Measurements from ENCODE around the gene HNRNPA3. TPM values are rescaled to one million over a fixed set of nuclear protein-coding genes. Genes with fewer than 3 reads are reported as not detected.
"Not testable (repeated sequence)": the region's sequence is repeated elsewhere in the genome, so short reads cannot be mapped to it uniquely, and the experiment has no call there.

HNRNPA3 gene
- total RNA-seq, 1 donor from 2014 or later: 184 TPM

GRCh38 chr2:177195194-177195593, 17.4 kb upstream of the HNRNPA3 start:
- no peak overlapping the region for H3K9ac ChIP-seq (ENCODE audit: low read length)
- no peak for TF ChIP-seq CTCF (IDR thresholded peaks at IDR 0.05; ENCODE audit: insufficient read depth, low read depth, low read length)
- TF ChIP-seq EZH2 (IDR thresholded peaks at IDR 0.05; ENCODE audit: insufficient read depth, low read length): no peak
- no peak for FAIRE-seq
- no peaks in the 10 kb centered on the region for H3K36me3 ChIP-seq (ENCODE audit: insufficient read depth, low read length)
- H3K27me3 ChIP-seq (ENCODE audit: insufficient read depth, low read length): no peaks in the 10 kb centered on the region
- no peak overlapping the region for H3K27ac ChIP-seq (ENCODE audit: low read depth, low read length)
- no peaks in the 10 kb centered on the region for H3K9me3 ChIP-seq (ENCODE audit: insufficient read depth, low read depth, low read length)
- no peak overlapping the region for H2AFZ ChIP-seq (ENCODE audit: low read depth, low read length)
- H3K4me1 Mint-ChIP-seq (ENCODE audit: low read depth, unreplicated experiment): no peaks in the 10 kb centered on the region
- no peaks in the 10 kb centered on the region for H3K36me3 Mint-ChIP-seq (ENCODE audit: low read depth, unreplicated experiment)
- H3K9me3 Mint-ChIP-seq (ENCODE audit: unreplicated experiment): no peaks in the 10 kb centered on the region
- H3K4me1 ChIP-seq (ENCODE audit: insufficient read depth, low read length): no peaks in the 10 kb centered on the region
- no peaks in the 10 kb centered on the region for H3K27me3 Mint-ChIP-seq (ENCODE audit: low read depth, unreplicated experiment)
- H3K79me2 ChIP-seq (ENCODE audit: insufficient read depth, low read length): no peaks in the 10 kb centered on the region
- no peak for DNase-seq (ENCODE audit: low read depth)
- H4K20me1 ChIP-seq (ENCODE audit: insufficient read depth, low read length): no peaks in the 10 kb centered on the region
- H3K4me3 ChIP-seq (ENCODE audit: insufficient read depth, low read depth, low read length): no peak overlapping the region
- no peak overlapping the region for H3K27ac Mint-ChIP-seq (ENCODE audit: unreplicated experiment)
- no peak overlapping the region for H3K4me3 Mint-ChIP-seq (ENCODE audit: unreplicated experiment)
- no peak overlapping the region for H3K4me2 ChIP-seq (ENCODE audit: low read length)

DNA sequence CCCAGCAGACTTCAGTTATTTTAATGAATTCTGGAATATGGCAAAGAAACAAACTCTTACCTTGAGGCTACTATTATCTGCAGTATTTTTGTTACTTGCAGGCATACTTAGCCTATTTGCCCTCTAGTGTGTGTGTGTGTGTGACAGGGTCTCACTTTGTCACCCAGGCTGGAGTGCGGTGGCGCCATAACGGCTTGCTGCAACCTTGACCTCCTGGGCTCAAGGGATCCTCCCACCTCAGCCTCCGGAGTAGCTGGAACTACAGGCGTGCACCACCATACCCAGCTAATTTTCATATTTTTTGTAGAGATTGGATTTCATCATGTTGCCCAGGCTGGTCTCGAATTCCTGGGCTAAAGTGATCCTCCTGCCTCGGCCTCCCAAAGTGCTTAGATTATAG, 12.2 kb upstream of the HNRNPA3 start:
- not testable (repeated sequence) for H3K9me3 Mint-ChIP-seq (ENCODE audit: unreplicated experiment); H3K27ac ChIP-seq (ENCODE audit: low read depth, low read length); H3K9me3 ChIP-seq (ENCODE audit: insufficient read depth, low read depth, low read length); H3K4me2 ChIP-seq (ENCODE audit: low read length); H3K4me1 Mint-ChIP-seq (ENCODE audit: low read depth, unreplicated experiment); H4K20me1 ChIP-seq (ENCODE audit: insufficient read depth, low read length); FAIRE-seq; H3K36me3 Mint-ChIP-seq (ENCODE audit: low read depth, unreplicated experiment); H3K27me3 Mint-ChIP-seq (ENCODE audit: low read depth, unreplicated experiment); H3K4me3 Mint-ChIP-seq (ENCODE audit: unreplicated experiment); H3K27me3 ChIP-seq (ENCODE audit: insufficient read depth, low read length); H3K4me1 ChIP-seq (ENCODE audit: insufficient read depth, low read length); H3K79me2 ChIP-seq (ENCODE audit: insufficient read depth, low read length); H2AFZ ChIP-seq (ENCODE audit: low read depth, low read length); H3K4me3 ChIP-seq (ENCODE audit: insufficient read depth, low read depth, low read length); H3K9ac ChIP-seq (ENCODE audit: low read length); H3K27ac Mint-ChIP-seq (ENCODE audit: unreplicated experiment); DNase-seq (ENCODE audit: low read depth); H3K36me3 ChIP-seq (ENCODE audit: insufficient read depth, low read length)

GRCh38 chr2:177201919-177202346, 10.7 kb upstream of the HNRNPA3 start:
- no peaks in the 10 kb centered on the region for H3K27me3 Mint-ChIP-seq (ENCODE audit: low read depth, unreplicated experiment)
- H3K27me3 ChIP-seq (ENCODE audit: insufficient read depth, low read length): no peaks in the 10 kb centered on the region
- no peak for TF ChIP-seq EZH2 (IDR thresholded peaks at IDR 0.05; ENCODE audit: insufficient read depth, low read length)
- no peak for TF ChIP-seq CTCF (IDR thresholded peaks at IDR 0.05; ENCODE audit: insufficient read depth, low read depth, low read length)
- H3K4me1 ChIP-seq (ENCODE audit: insufficient read depth, low read length): no peaks in the 10 kb centered on the region
- DNase-seq (ENCODE audit: low read depth) (no peak), FAIRE-seq (no peak)
- no peaks in the 10 kb centered on the region for H4K20me1 ChIP-seq (ENCODE audit: insufficient read depth, low read length)
- H3K4me3 Mint-ChIP-seq (ENCODE audit: unreplicated experiment): no peak overlapping the region
- H3K4me2 ChIP-seq (ENCODE audit: low read length): no peak overlapping the region
- no peaks in the 10 kb centered on the region for H3K9me3 Mint-ChIP-seq (ENCODE audit: unreplicated experiment)
- no peaks in the 10 kb centered on the region for H3K79me2 ChIP-seq (ENCODE audit: insufficient read depth, low read length)
- H3K27ac Mint-ChIP-seq (ENCODE audit: unreplicated experiment): no peak overlapping the region
- H3K27ac ChIP-seq (ENCODE audit: low read depth, low read length): no peak overlapping the region
- H3K9ac ChIP-seq (ENCODE audit: low read length): no peak overlapping the region
- H3K36me3 ChIP-seq (ENCODE audit: insufficient read depth, low read length): no peaks in the 10 kb centered on the region
- no peak overlapping the region for H3K4me3 ChIP-seq (ENCODE audit: insufficient read depth, low read depth, low read length)
- H3K9me3 ChIP-seq (ENCODE audit: insufficient read depth, low read depth, low read length): no peaks in the 10 kb centered on the region
- no peaks in the 10 kb centered on the region for H3K36me3 Mint-ChIP-seq (ENCODE audit: low read depth, unreplicated experiment)
- no peaks in the 10 kb centered on the region for H3K4me1 Mint-ChIP-seq (ENCODE audit: low read depth, unreplicated experiment)
- H2AFZ ChIP-seq (ENCODE audit: low read depth, low read length): no peak overlapping the region
